Esophagus squamous epithelium (tissue), 5 donors: Measurements from ENCODE around the gene OPCML. TPM values are rescaled to one million over a fixed set of nuclear protein-coding genes. Genes with fewer than 3 reads are reported as not detected.
A peak's percentile ranks its signal among the peaks of the same experiment; 100 is the strongest.

ENCODE experiments used
- DNase-seq: peaks from one replicate; lab custom pipeline; 2025; lab: John Stamatoyannopoulos, UW
- H3K27ac ChIP-seq, 4 donors: fragments of 200-600 bp; sonication (generic); one replicate each; pipeline ENCODE4 v1.5.1; 2016 to 2019; ENCODE audit warnings: mild to moderate bottlenecking in 1 of 4
- H3K27me3 ChIP-seq, 4 donors: fragments of 200-600 bp; sonication (generic); 1 replicate in 3 of 4; 2 replicates in 1 of 4; pipeline versions ENCODE4 v1.5.1 to v1.6.0; 2017 to 2021; ENCODE audit warnings: antibody characterized with exemption in 1 of 4
- H3K36me3 ChIP-seq, 3 donors: fragments of 200-600 bp; sonication (generic); one replicate each; pipeline ENCODE4 v1.5.1; 2016 to 2019
- H3K4me1 ChIP-seq, 3 donors: fragments of 200-600 bp; sonication (generic); one replicate each; pipeline ENCODE4 v1.5.1; 2017 to 2019
- H3K4me3 ChIP-seq, 4 donors: fragments of 200-600 bp; sonication (generic); 1 replicate in 3 of 4; 2 replicates in 1 of 4; pipeline ENCODE4 v1.5.1; 2016 to 2019; ENCODE audit warnings: mild to moderate bottlenecking in 2 of 4, moderate library complexity in 1 of 4
- H3K9me3 ChIP-seq, 3 donors: fragments of 200-600 bp; sonication (generic); one replicate each; pipeline ENCODE4 v1.5.1; 2016 to 2019
- POLR2A ChIP-seq, 4 donors: fragments of 450-650 bp; IDR thresholded peaks; one replicate each; pipeline ENCODE4 v1.6.1; 2017; ENCODE audit warnings: antibody characterized with exemption in 4 of 4, mild to moderate bottlenecking in 4 of 4, moderate library complexity in 3 of 4
- WGBS, 2 donors: methylation state at CpG; one replicate each; pipeline ENCODE4 v1.1.5; 2018; 5-methylcytosine and 5-hydroxymethylcytosine counted together
- intact Hi-C: fragments of 100-400 bp; cut with DNase I; formaldehyde crosslinking; loops from one replicate; pipeline ENCODE4 v1.15.0; 2022
- total RNA-seq, 4 donors: library from RNA; depleted of rRNA; stranded (reverse); fragments of >200 nt; gene quantifications; one replicate each; pipeline ENCODE4 v1.1.0, GENCODE V29; 2016
- TF ChIP-seq, protein P1 (sequence below), 6 experiments: fragments of 450-650 bp in 4 of 6; fragments of 200-600 bp in 2 of 6; sonication (generic) in 2 of 6; IDR thresholded peaks; one replicate each; pipeline ENCODE4 v1.5.1; 2016 to 2019; ENCODE audit warnings: antibody characterized with exemption in 6 of 6, mild to moderate bottlenecking in 4 of 6, moderate library complexity in 4 of 6
- donor health status: DM: yes; HTN: yes; CAD: no.

OPCML gene
- total RNA-seq, 4 donors from 2014 or later, result under 0.01 TPM; not detected in 3

DNA sequence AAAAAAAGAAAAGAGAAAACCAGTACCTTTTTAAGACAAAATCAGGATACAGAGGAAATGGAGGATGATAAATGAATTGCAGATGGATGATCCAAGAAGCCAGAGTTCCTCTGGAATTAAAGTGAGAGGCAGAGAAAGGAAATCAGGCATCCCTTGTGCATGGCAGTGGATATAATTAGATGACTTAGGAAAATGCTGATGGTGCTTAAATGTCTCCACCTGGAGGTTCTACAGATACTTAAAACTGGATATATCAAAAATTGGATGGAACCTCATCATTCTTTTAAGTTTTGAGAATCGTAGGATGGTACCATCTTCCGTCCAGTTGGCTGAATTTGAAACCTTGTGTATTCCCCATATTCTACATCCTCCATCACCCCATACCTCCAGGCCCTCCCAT is 1121.9 kb downstream of the OPCML start:
- H3K27me3 ChIP-seq, result peaks cover 0 to 8% (median 0%) of the 10 kb centered on the region in 4 donors
- H3K27ac ChIP-seq, result no peak overlapping the region
- H3K9me3 ChIP-seq, result no peaks in the 10 kb centered on the region
- H3K36me3 ChIP-seq, result no peaks in the 10 kb centered on the region
- 65 to 78% methylated on average over 2 of the region's 2 CpGs for WGBS, 2 donors
- no peaks in the 10 kb centered on the region for H3K4me1 ChIP-seq
- DNase-seq, result no peak
- intact Hi-C loops, result no loop called here
- H3K4me3 ChIP-seq, result no peak overlapping the region
- no peak for TF ChIP-seq POLR2A (IDR thresholded peaks at IDR 0.05)
- TF ChIP-seq, protein P1, sequence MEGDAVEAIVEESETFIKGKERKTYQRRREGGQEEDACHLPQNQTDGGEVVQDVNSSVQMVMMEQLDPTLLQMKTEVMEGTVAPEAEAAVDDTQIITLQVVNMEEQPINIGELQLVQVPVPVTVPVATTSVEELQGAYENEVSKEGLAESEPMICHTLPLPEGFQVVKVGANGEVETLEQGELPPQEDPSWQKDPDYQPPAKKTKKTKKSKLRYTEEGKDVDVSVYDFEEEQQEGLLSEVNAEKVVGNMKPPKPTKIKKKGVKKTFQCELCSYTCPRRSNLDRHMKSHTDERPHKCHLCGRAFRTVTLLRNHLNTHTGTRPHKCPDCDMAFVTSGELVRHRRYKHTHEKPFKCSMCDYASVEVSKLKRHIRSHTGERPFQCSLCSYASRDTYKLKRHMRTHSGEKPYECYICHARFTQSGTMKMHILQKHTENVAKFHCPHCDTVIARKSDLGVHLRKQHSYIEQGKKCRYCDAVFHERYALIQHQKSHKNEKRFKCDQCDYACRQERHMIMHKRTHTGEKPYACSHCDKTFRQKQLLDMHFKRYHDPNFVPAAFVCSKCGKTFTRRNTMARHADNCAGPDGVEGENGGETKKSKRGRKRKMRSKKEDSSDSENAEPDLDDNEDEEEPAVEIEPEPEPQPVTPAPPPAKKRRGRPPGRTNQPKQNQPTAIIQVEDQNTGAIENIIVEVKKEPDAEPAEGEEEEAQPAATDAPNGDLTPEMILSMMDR (IDR thresholded peaks at IDR 0.05), result no peak

DNA sequence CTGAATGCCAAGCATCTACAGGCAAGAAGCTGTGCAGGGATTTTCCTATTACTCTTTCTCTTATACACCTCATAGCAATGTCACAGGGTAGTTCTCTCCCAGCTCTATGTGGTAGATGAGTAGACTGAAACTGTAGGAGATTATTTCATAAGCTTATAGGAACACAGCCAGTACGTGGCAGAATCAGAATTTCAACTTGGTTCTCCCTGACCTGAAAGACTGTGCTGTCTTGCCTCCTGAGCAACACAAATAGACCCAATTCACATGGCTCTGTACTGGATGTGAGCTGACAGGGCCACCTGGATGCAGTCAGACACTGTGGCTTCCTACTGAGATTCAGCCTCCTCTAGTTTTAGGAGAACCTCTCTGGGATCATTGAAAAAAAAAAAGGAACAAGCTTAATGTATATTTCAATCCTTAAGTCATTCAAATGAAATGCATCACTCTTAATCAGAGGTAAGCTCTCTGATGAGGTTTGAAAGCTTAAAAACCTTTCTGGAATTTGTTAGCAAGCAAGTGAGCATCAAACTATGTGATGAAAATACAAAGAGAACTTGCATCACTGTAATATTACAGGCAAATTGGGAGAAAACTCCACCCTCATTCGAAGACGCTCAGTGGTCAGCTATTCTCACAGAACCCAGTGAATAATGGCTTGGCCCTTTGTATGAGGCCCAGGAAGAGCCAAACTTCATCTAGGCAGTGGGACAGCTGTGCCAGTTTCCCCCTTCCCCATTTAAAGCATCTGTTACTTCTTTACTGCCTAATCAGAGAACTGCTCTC is 1122.5 kb downstream of the OPCML start:
- TF ChIP-seq, protein P1 (IDR thresholded peaks at IDR 0.05), result no peak
- no peak for TF ChIP-seq POLR2A (IDR thresholded peaks at IDR 0.05)
- Histone ChIP-seq H3K36me3 (no peaks in the 10 kb centered on the region), H3K9me3 (no peaks in the 10 kb centered on the region), H3K27ac (no peak overlapping the region), H3K27me3 (peaks cover 0 to 8% (median 0%) of the 10 kb centered on the region in 4 donors), H3K4me1 (no peaks in the 10 kb centered on the region), H3K4me3 (no peak overlapping the region)
- DNase-seq, result no peak
- intact Hi-C loops, result no loop called here
- WGBS, 2 donors, result 60 to 74% methylated on average over 3 of the region's 3 CpGs

DNA sequence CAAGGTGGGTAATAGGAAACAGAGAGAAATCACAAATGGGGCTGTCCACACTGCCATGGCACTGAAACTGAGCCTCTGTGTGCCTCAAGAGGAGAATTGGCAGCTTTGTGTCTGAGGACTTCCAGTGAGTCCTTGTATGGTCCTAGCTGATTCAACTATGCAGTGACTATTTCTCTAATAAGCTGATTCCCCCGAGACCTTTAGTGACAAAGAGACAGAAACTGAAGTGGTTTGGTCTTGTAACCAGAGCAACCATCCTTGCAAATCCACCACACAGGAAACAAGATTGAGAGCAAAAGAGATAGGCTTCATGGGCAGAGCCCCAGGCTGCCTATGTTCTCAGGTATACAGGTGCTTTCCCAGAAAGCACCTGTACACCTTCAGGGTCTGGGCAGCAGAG is 1123.4 kb downstream of the OPCML start:
- Histone ChIP-seq H3K27me3 (peaks cover 0 to 8% (median 0%) of the 10 kb centered on the region in 4 donors), H3K36me3 (no peaks in the 10 kb centered on the region), H3K27ac (no peak overlapping the region), H3K4me1 (no peaks in the 10 kb centered on the region), H3K4me3 (no peak overlapping the region), H3K9me3 (no peaks in the 10 kb centered on the region)
- TF ChIP-seq POLR2A (IDR thresholded peaks at IDR 0.05), result no peak
- WGBS, 2 donors, result 50 to 80% methylated on average over 1 of the region's 1 CpG
- intact Hi-C loops, result no loop called here
- no peak for DNase-seq

DNA sequence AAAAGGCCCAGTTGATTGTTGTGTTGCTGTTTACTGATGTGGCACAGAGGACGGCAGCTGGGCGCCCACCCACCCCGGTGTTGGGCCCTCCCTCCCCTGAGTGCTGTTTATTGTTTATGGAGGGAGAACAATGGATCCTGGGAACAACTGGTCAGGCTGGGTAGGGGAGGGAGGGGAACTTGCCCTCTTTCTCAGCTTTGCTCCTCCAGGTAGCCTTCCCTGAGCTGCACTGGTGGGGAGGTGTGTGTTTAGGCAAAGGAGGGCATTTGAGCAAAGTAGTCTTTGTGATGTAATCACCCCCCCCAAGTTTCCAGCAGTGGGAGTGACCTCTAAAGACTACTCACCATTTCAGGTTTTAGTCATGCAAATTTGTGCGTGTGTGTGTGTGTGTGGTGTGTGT is 1126.6 kb downstream of the OPCML start:
- Histone ChIP-seq H3K4me1 (no peaks in the 10 kb centered on the region), H3K4me3 (no peak overlapping the region), H3K27ac (no peak overlapping the region), H3K27me3 (peaks cover 0 to 4% (median 0%) of the 10 kb centered on the region in 4 donors), H3K9me3 (no peaks in the 10 kb centered on the region), H3K36me3 (no peaks in the 10 kb centered on the region)
- TF ChIP-seq, protein P1 (IDR thresholded peaks at IDR 0.05), result no peak
- TF ChIP-seq POLR2A (IDR thresholded peaks at IDR 0.05), result no peak
- no peak for DNase-seq
- intact Hi-C loops, result no loop called here
- 37 to 41% methylated on average over 2 of the region's 4 CpGs for WGBS, 2 donors

DNA sequence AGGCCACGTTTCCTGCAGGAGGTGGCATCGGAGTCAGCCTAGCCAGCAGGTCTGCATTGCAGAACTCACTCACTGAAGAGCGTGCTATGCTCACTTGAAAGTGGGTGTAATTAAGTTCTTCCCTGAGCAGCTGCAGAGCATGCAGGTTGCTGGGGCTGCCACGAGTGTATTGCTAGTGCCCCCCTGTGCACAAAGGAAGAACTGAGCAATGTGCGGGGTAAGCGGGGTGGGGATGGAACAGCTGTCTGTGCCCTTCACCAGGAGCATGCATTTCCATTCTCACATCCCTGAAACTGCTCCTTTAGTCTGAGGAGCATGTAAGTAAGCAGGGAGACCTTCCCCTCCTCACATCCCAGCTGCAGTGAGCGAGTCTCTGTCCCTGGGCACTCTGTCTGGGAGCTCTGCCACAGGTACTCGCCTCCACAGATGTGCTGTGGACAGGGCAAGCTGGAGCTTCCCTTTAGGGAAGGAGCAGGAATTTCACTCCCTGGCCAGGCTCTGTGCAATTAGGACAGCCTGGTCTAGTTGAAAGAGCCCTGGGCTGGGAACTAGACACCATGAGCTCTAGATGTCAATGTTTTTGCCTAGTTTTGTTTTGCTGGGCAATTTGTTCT is 1130.1 kb downstream of the OPCML start:
- no peaks in the 10 kb centered on the region for H3K36me3 ChIP-seq
- peaks cover 0 to 4% (median 0%) of the 10 kb centered on the region in 4 donors for H3K27me3 ChIP-seq
- H3K9me3 ChIP-seq, result no peaks in the 10 kb centered on the region
- intact Hi-C loops, result no loop called here
- WGBS, 2 donors, result 23 to 30% methylated on average over 6 to 7 of the region's 8 CpGs
- H3K4me3 ChIP-seq, result no peak overlapping the region
- TF ChIP-seq, protein P1 (IDR thresholded peaks at IDR 0.05), result peak in 1 of 6 experiments; percentile 14
- no peak for TF ChIP-seq POLR2A (IDR thresholded peaks at IDR 0.05)
- H3K27ac ChIP-seq, result no peak overlapping the region
- DNase-seq, result no peak
- no peaks in the 10 kb centered on the region for H3K4me1 ChIP-seq
